Osteoblast (primary cell): Measurements from ENCODE around the gene NEURL1B. TPM values are rescaled to one million over a fixed set of nuclear protein-coding genes. Genes with fewer than 3 reads are reported as not detected.

ENCODE experiments used
- DNase-seq: peaks from one replicate; pipeline ENCODE4 v3.0.0; 2011; ENCODE audit warnings: low spot score, mixed read lengths; ENCODE audit not compliant: insufficient read length; ENCODE audit errors: missing footprints
- H2AFZ ChIP-seq: 2 replicates; pipeline ENCODE4 v1.6.0; 2011; ENCODE audit warnings: mild to moderate bottlenecking, low read length
- H3K27ac ChIP-seq: 2 replicates; pipeline ENCODE4 v1.5.1; 2011; ENCODE audit warnings: mild to moderate bottlenecking, low read depth, low read length, moderate library complexity
- H3K27me3 ChIP-seq: 2 replicates; pipeline ENCODE4 v1.6.0; 2012; ENCODE audit warnings: mild to moderate bottlenecking, control low read depth, inconsistent platforms, low read length, moderate library complexity; ENCODE audit not compliant: insufficient read depth
- H3K36me3 ChIP-seq: 2 replicates; pipeline ENCODE4 v1.5.1; 2011; ENCODE audit warnings: mild to moderate bottlenecking, low read length, control low read depth, moderate library complexity; ENCODE audit not compliant: insufficient read depth
- H3K4me1 ChIP-seq: 2 replicates; pipeline ENCODE4 v1.5.1; 2011; ENCODE audit warnings: mild to moderate bottlenecking, low read length, control low read depth, moderate library complexity; ENCODE audit not compliant: insufficient read depth
- H3K4me2 ChIP-seq: 2 replicates; pipeline ENCODE4 v1.6.0; 2011; ENCODE audit warnings: mild to moderate bottlenecking, low read length; ENCODE audit not compliant: insufficient read depth
- H3K4me3 ChIP-seq: fragments of 200-600 bp; sonication (generic); 3 replicates; pipeline ENCODE4 v1.5.1; 2012; ENCODE audit warnings: mild to moderate bottlenecking, low read length, inconsistent platforms; ENCODE audit not compliant: insufficient read depth
- H3K79me2 ChIP-seq: 2 replicates; pipeline ENCODE4 v1.6.0; 2012; ENCODE audit warnings: mild to moderate bottlenecking, low read length, control low read depth, inconsistent platforms; ENCODE audit not compliant: insufficient read depth
- H3K9me3 ChIP-seq: 2 replicates; pipeline ENCODE4 v1.5.1; 2011; ENCODE audit warnings: low read depth, low read length, control low read depth
- H4K20me1 ChIP-seq: 2 replicates; pipeline ENCODE4 v1.6.0; 2012; ENCODE audit warnings: mild to moderate bottlenecking, low read length, control low read depth; ENCODE audit not compliant: insufficient read depth
- CTCF ChIP-seq: IDR thresholded peaks from 2 replicates; pipeline ENCODE4 v1.5.1; 2011; ENCODE audit warnings: mild to moderate bottlenecking, low read depth, low read length, moderate library complexity; ENCODE audit errors: extremely low read depth
- total RNA-seq: library from RNA; depleted of rRNA; stranded (reverse); fragments of >200 nt; gene quantifications from 2 replicates; pipeline ENCODE4 v1.2.3, GENCODE V29; 2012

Gene NEURL1B
- total RNA-seq, 1 donor, result 0.36 TPM

GRCh38 chr5:172714491-172715420 is 73.7 kb downstream of the NEURL1B start:
- no peaks in the 10 kb centered on the region for H4K20me1 ChIP-seq
- H3K4me3 ChIP-seq, result no peak overlapping the region
- no peak overlapping the region for H3K4me2 ChIP-seq
- peak overlapping the region; percentile 43 for H3K27ac ChIP-seq
- peak overlapping the region; percentile 73 for H2AFZ ChIP-seq
- H3K9me3 ChIP-seq, result no peaks in the 10 kb centered on the region
- H3K36me3 ChIP-seq, result no peaks in the 10 kb centered on the region
- peaks cover 12% of the 10 kb centered on the region for H3K4me1 ChIP-seq
- no peaks in the 10 kb centered on the region for H3K79me2 ChIP-seq
- peak; percentile 95 for DNase-seq
- H3K27me3 ChIP-seq, result no peaks in the 10 kb centered on the region
- peak; percentile 83 for TF ChIP-seq CTCF

- DNase-seq, result peak; percentile 10
- Histone ChIP-seq H3K4me3 (no peak overlapping the region), H3K79me2 (no peaks in the 10 kb centered on the region), H3K27me3 (no peaks in the 10 kb centered on the region), H2AFZ (no peak overlapping the region), H3K4me1 (peaks cover 12% of the 10 kb centered on the region), H3K4me2 (no peak overlapping the region), H3K36me3 (no peaks in the 10 kb centered on the region), H3K9me3 (no peaks in the 10 kb centered on the region), H3K27ac (peak overlapping the region; percentile 43), H4K20me1 (no peaks in the 10 kb centered on the region)
- TF ChIP-seq CTCF, result no peak
These were observed 74.3 kb downstream of the NEURL1B start for GRCh38 chr5:172715421-172715780.

- Histone ChIP-seq H2AFZ (no peak overlapping the region), H3K27ac (peak overlapping the region; percentile 43), H3K4me1 (peaks cover 12% of the 10 kb centered on the region), H3K27me3 (no peaks in the 10 kb centered on the region), H3K4me3 (no peak overlapping the region), H3K4me2 (no peak overlapping the region), H3K79me2 (no peaks in the 10 kb centered on the region), H4K20me1 (no peaks in the 10 kb centered on the region), H3K9me3 (no peaks in the 10 kb centered on the region), H3K36me3 (no peaks in the 10 kb centered on the region)
- peak; percentile 37 for DNase-seq
- no peak for TF ChIP-seq CTCF
These were observed 75.0 kb downstream of the NEURL1B start for GRCh38 chr5:172715931-172716682.
